ENCODE data around the gene EFL1. TPM values are rescaled to one million over a fixed set of nuclear protein-coding genes. Genes with fewer than 3 reads are reported as not detected.

The EFL1 gene
- polyA plus RNA-seq, 1 donor from 2014 or later = 16.8 TPM

DNA sequence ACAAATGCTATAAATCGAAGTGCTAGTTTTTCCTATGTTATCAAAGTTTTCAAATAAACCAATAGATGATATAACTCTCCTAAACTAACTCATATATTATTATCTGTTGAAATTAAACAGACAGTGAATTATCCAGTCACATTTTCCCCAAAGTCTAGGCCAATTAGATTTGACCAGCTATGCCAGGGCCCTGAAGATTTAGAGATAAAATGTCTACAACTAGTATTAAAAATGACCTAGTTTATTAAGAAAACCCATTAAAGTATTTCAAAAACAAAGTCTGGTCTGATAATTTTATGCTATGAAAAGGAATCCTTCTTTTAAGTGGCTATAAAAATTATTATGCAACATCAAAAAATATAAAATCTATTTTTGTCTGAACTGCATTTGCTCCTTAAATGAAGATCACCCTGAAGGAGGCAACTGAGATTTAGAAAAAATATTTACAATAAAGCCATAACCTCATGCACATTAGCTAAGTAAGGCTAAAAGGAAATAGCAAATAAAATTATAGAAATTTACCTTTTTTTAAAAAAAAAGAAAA, 133.3 kb downstream of the EFL1 start:
- Histone ChIP-seq H3K79me2 (replicated peaks; ENCODE audit: insufficient read depth, low read length) (no peaks in the 10 kb centered on the region), H3K27ac (ENCODE audit: low read length) (no peak overlapping the region), H3K27me3 (ENCODE audit: insufficient read depth, low read depth, low read length) (no peaks in the 10 kb centered on the region), H3K9ac (ENCODE audit: low read length) (no peak overlapping the region), H3F3A (ENCODE audit: insufficient read depth, low read length, poor library complexity, severe bottlenecking) (no peaks in the 10 kb centered on the region), H3K36me3 (ENCODE audit: insufficient read depth, low read length) (no peaks in the 10 kb centered on the region), H3K9me2 (ENCODE audit: insufficient read depth, low read length) (no peaks in the 10 kb centered on the region), H2AFZ (ENCODE audit: low read depth, low read length) (no peak overlapping the region), H3K9me3 (ENCODE audit: low read length) (no peaks in the 10 kb centered on the region), H3K4me3 (ENCODE audit: low read length) (no peak overlapping the region), H4K20me1 (ENCODE audit: insufficient read depth) (no peaks in the 10 kb centered on the region), H3K4me2 (ENCODE audit: low read length) (no peak overlapping the region)
- no peak for TF ChIP-seq REST (IDR thresholded peaks at IDR 0.05; ENCODE audit: borderline replicate concordance)
- no peak for TF ChIP-seq POLR2AphosphoS5 (IDR thresholded peaks at IDR 0.05)
- no peak for TF ChIP-seq RAD21 (conservative IDR thresholded peaks at IDR 0.05)
- no peak for TF ChIP-seq TAF1 (IDR thresholded peaks at IDR 0.05; ENCODE audit: low read depth)
- no peak for TF ChIP-seq EZH2 (IDR thresholded peaks at IDR 0.05; ENCODE audit: borderline replicate concordance, insufficient read depth, low read length, poor library complexity, severe bottlenecking)

- Histone ChIP-seq H3K9ac (ENCODE audit: low read length) (no peak overlapping the region), H3K27me3 (ENCODE audit: insufficient read depth, low read depth, low read length) (no peaks in the 10 kb centered on the region), H3K9me2 (ENCODE audit: insufficient read depth, low read length) (no peaks in the 10 kb centered on the region), H3K27ac (ENCODE audit: low read length) (no peak overlapping the region), H3K36me3 (ENCODE audit: insufficient read depth, low read length) (no peaks in the 10 kb centered on the region), H2AFZ (ENCODE audit: low read depth, low read length) (no peak overlapping the region), H3K9me3 (ENCODE audit: low read length) (no peaks in the 10 kb centered on the region), H3K4me2 (ENCODE audit: low read length) (no peak overlapping the region), H4K20me1 (ENCODE audit: insufficient read depth) (no peaks in the 10 kb centered on the region), H3K79me2 (replicated peaks; ENCODE audit: insufficient read depth, low read length) (no peaks in the 10 kb centered on the region), H3K4me3 (ENCODE audit: low read length) (no peak overlapping the region), H3F3A (ENCODE audit: insufficient read depth, low read length, poor library complexity, severe bottlenecking) (no peaks in the 10 kb centered on the region)
- TF ChIP-seq EP300 (conservative IDR thresholded peaks at IDR 0.05; ENCODE audit: poor library complexity, severe bottlenecking) (no peak), TAF1 (IDR thresholded peaks at IDR 0.05; ENCODE audit: low read depth) (no peak)
Measured at GRCh38 chr15:82128401-82129148, 134.0 kb downstream of the EFL1 start.

GRCh38 chr15:82127581-82127980, 135.0 kb downstream of the EFL1 start:
- no peak overlapping the region for H3K4me3 ChIP-seq (ENCODE audit: low read length)
- H3K9ac ChIP-seq (ENCODE audit: low read length) = no peak overlapping the region
- no peaks in the 10 kb centered on the region for H3K9me3 ChIP-seq (ENCODE audit: low read length)
- H3K36me3 ChIP-seq (ENCODE audit: insufficient read depth, low read length) = no peaks in the 10 kb centered on the region
- H3K4me2 ChIP-seq (ENCODE audit: low read length) = no peak overlapping the region
- H3K27ac ChIP-seq (ENCODE audit: low read length) = no peak overlapping the region
- H4K20me1 ChIP-seq (ENCODE audit: insufficient read depth) = no peaks in the 10 kb centered on the region
- H3F3A ChIP-seq (ENCODE audit: insufficient read depth, low read length, poor library complexity, severe bottlenecking) = no peaks in the 10 kb centered on the region
- no peaks in the 10 kb centered on the region for H3K9me2 ChIP-seq (ENCODE audit: insufficient read depth, low read length)
- H3K27me3 ChIP-seq (ENCODE audit: insufficient read depth, low read depth, low read length) = no peaks in the 10 kb centered on the region
- H3K79me2 ChIP-seq (replicated peaks; ENCODE audit: insufficient read depth, low read length) = no peaks in the 10 kb centered on the region
- H2AFZ ChIP-seq (ENCODE audit: low read depth, low read length) = no peak overlapping the region
- TF ChIP-seq EZH2 (IDR thresholded peaks at IDR 0.05; ENCODE audit: borderline replicate concordance, insufficient read depth, low read length, poor library complexity, severe bottlenecking) (no peak), RAD21 (conservative IDR thresholded peaks at IDR 0.05) (no peak), MXI1 (conservative IDR thresholded peaks at IDR 0.05; ENCODE audit: poor library complexity, severe bottlenecking) (no peak), SMC3 (conservative IDR thresholded peaks at IDR 0.05; ENCODE audit: poor library complexity) (no peak), EP300 (conservative IDR thresholded peaks at IDR 0.05; ENCODE audit: poor library complexity, severe bottlenecking) (no peak), REST (IDR thresholded peaks at IDR 0.05; ENCODE audit: borderline replicate concordance) (no peak), POLR2AphosphoS5 (IDR thresholded peaks at IDR 0.05) (no peak), TAF1 (IDR thresholded peaks at IDR 0.05; ENCODE audit: low read depth) (no peak)
- TF ChIP-seq, protein P1, sequence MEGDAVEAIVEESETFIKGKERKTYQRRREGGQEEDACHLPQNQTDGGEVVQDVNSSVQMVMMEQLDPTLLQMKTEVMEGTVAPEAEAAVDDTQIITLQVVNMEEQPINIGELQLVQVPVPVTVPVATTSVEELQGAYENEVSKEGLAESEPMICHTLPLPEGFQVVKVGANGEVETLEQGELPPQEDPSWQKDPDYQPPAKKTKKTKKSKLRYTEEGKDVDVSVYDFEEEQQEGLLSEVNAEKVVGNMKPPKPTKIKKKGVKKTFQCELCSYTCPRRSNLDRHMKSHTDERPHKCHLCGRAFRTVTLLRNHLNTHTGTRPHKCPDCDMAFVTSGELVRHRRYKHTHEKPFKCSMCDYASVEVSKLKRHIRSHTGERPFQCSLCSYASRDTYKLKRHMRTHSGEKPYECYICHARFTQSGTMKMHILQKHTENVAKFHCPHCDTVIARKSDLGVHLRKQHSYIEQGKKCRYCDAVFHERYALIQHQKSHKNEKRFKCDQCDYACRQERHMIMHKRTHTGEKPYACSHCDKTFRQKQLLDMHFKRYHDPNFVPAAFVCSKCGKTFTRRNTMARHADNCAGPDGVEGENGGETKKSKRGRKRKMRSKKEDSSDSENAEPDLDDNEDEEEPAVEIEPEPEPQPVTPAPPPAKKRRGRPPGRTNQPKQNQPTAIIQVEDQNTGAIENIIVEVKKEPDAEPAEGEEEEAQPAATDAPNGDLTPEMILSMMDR (IDR thresholded peaks at IDR 0.05; ENCODE audit: poor library complexity, severe bottlenecking) = no peak
